GOT3 (cell line): Measurements from ENCODE around the gene WRAP73.

Experiments used
- DNase-seq: peaks from one replicate; lab custom pipeline; 2025; ENCODE audit warnings: mixed read lengths; lab: John Stamatoyannopoulos, UW

Gene WRAP73, protein sequence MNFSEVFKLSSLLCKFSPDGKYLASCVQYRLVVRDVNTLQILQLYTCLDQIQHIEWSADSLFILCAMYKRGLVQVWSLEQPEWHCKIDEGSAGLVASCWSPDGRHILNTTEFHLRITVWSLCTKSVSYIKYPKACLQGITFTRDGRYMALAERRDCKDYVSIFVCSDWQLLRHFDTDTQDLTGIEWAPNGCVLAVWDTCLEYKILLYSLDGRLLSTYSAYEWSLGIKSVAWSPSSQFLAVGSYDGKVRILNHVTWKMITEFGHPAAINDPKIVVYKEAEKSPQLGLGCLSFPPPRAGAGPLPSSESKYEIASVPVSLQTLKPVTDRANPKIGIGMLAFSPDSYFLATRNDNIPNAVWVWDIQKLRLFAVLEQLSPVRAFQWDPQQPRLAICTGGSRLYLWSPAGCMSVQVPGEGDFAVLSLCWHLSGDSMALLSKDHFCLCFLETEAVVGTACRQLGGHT

DNA sequence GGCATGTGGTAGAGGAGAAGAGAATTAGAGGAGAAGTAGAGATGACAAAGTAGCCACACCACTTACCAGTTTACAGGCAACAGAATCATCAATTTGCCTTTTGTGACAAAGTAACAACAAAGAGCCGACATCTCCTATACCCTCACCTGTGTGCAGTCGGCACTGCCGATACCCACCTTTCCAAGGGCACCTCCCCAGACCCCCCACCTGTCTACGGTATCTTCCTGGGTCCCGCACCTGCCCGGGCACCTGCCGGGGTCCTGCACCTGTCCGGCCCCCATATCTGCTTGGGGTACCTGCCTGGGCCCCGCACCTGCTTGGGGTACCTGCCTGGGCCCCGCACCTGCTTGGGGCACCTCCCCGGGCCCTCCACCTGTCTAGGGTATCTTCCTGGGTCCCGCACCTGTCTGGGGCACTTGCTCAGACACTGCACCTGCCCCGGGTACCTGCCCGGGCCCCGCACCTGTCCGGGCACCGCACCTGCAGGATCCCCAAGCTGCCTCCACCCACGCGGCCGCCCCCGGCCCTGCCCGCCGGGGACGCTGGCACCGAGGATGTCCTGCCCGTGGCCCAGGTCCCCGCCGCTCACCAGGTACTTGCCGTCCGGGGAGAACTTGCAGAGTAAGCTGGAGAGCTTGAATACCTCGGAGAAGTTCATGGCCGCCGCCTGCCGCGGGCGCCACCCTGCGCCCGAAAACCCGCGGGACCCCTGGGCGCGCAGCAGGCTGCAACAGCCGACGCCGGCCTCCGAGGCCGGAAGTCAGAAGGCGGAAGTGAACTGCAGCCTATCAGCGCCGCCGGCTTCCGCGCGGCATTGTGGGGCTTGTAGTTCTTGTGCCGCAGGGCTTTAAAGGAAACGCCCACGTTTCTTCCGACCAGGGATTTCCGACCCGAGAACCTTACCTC lies at the start of gene WRAP73:
Gene WRAP73 (minus strand): TSS at position 762 of the 906 bp plus-strand sequence. CDS start 104 bp downstream, at position 658.
- DNase-seq, result peak; percentile 48

DNA sequence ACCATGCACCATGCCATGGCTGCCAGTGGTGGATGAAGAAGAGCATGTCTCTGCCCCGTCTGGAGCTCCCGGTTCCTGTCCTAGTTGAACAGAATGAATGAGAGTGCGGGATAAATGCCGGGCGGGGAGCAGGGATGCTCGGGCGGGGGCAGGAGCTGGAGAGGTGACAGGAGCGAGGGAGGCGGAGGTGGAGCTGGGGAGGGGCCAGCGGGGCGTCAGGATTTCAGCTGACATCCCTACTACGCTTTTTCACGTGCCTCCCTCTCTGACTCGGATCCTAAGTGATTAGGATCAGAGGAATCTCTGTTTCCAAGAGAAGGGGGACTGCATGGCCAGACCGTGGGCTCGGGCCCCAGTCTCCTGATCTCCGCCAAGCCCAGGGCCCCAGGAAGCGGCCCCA lies 49.7 kb upstream of the WRAP73 start:
- DNase-seq, result no peak

DNA sequence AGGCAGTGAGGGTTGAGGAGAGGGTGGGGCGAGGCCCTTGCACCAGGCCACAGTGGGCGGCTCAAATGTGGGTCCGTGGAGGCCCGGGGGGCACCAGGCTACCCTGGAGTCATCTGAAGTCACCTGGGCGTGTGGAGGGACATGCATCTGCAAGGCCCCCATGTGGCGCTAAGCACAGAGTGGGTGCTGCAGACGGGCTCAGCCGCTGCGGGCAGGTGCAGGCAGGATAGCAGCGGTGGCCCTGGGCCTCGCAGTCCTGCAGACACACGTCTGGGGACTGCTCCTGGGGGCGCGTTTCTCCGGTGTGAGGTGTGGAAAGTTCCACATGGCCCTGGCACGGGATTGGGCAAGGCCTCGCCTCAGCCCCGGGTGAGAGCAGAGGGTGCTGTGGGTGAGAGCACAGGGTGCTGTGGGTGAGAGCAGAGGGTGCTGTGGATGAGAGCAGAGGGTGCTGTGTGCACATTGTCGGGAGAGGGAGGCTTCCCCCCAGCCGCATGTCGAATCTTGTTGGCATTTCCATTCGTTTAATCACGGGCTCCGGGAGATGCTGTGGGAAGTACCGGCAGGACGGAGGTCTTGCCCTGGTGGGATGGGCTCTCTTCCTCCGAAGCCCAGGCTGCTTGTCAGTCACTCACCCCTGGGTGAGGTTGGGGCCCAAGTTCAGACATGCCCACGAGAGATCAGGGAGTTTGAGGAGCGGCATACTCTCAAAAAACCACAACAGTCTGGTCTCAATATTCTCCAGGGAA lies 48.9 kb upstream of the WRAP73 start:
- no peak for DNase-seq

DNA sequence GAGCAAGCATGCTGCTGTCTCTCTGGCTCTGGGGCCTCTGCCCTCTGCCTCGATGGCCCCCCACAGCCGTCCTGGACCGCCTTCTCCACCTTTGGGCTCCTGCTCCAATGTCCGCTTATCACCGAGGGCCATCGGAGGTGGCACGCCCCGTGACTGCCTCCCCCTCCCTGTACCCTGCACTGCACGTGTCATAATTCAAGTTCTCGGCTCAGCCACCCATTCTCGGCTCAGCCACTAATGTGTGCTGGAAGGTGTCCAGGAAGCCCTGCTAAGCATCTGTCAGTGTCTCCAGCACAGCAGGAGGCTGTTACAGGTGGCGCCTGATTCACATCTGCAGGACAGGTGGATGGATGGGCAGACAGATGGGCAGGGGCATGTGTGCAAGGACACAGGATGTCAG lies 47.9 kb upstream of the WRAP73 start:
- no peak for DNase-seq

DNA sequence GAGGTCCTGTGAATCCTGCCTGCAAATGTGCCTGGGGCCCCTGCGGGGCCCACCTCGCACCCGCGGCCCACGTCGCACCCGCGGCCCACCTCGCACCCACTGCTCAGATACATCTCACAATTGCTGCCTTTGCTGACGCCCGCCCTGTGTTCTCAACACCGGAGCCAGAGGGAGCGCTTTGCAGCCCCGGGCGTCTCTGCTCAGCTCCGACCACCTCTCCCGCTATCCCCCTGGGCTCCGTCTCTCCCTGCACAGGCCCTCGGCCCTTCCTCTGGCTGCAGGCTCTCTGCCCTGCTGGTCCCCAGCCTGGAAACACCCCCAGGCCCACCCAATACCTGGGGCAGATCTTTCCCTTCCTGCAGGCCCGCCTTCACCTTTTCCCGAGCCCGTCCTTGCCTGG lies 47.2 kb upstream of the WRAP73 start:
- DNase-seq, result no peak

DNA sequence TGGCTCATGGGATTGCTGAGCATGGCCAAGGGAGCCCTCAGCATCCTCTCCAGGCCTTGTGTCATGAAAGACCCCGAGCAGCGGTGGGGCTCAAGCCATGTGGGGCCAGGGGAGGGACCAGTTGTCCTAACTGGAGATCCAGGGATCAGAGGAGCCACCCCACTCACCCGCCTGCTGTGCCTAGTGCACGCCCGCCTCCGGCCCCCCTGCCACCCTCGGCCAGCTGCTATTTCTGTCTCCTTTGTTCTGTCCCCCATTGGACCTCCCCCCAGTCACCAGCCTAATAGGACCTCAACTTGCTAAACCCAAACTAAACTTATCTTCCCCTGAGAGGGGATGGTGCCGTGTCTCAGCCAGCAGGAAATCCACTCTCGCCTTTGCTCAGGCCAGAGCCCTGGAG lies 46.8 kb upstream of the WRAP73 start:
- no peak for DNase-seq

DNA sequence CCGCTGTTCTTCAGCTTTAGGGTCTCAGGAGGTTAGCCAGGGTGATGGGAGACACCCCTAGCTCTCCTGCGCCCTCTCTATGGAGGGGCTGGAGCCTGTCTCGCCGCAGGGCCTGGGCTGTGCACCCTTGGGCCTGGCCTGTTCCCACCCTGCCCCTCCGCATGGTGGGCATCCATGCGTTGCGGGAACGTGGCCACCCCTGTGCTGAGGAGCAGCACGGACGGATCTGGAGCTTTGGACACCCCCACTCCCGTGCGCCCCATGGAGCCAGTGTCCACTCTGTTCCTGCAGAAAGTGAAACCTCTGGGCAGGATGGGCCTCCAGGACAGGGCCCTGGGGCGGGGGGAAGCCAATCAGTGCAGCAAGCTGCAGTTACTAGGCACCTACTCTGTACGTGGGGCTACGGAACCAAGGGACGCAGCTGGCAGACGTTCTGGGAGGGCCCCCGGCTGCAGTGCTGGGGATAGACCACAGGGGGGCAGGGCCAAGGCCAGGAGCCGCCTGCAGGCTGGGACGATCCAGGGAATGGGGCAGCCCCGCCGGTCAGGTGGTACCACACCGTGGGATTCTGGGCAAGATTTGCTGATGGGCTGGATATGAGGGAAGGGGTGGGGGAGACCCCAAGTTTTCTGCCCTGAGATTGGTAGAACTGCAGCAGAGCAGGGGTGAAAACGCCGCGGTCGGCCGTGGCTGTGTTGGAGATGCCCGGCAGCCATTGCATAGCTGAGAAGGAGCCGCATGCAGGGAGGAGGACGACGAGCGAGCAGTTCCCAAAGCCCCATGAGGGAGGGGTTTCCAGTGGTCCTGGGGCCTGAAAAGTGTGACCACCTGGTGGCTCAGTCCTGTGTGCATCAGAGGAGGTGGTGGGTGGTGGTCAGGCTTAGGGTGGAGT lies 45.7 kb upstream of the WRAP73 start:
- no peak for DNase-seq

DNA sequence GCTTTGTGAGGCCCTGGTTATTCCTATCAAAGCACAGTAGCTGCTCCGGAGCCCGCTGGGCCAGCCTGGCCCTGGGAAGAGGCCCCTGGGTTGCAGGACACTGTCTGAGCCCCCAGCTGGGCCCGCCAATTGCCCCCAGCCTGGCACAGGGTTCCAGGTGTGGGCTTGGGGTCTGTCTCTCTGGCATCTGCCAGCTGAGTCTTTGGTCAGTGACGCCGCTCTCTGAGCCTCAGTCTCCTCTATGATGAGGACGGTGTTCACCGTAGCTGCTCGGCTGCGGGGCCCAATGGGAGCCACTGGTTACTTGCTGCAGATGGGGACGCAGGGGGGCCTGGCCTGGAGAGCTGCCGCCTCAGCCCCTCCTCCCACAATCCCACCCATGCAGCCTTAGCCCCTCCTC lies 43.4 kb upstream of the WRAP73 start:
- DNase-seq, result no peak

DNA sequence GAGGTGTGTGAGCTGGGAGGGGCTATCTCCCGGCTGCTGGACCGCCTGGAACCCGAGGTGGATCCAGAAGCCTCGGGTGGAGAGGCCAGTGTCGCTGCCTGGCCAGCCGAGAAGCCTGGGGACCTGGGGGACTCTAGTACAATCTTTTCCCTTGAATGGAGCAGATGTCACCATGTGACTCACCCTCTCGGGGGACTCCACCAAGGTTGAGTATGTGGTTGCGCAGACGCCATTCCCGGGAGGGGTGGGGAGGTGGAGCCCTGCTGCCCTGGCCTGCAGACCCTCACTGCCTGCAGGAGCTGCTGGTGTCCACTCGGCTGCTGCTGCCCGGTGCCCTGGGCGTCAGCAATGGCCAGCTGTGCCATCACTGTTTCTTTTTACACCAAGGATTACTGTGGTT lies 42.7 kb upstream of the WRAP73 start:
- DNase-seq, result no peak

DNA sequence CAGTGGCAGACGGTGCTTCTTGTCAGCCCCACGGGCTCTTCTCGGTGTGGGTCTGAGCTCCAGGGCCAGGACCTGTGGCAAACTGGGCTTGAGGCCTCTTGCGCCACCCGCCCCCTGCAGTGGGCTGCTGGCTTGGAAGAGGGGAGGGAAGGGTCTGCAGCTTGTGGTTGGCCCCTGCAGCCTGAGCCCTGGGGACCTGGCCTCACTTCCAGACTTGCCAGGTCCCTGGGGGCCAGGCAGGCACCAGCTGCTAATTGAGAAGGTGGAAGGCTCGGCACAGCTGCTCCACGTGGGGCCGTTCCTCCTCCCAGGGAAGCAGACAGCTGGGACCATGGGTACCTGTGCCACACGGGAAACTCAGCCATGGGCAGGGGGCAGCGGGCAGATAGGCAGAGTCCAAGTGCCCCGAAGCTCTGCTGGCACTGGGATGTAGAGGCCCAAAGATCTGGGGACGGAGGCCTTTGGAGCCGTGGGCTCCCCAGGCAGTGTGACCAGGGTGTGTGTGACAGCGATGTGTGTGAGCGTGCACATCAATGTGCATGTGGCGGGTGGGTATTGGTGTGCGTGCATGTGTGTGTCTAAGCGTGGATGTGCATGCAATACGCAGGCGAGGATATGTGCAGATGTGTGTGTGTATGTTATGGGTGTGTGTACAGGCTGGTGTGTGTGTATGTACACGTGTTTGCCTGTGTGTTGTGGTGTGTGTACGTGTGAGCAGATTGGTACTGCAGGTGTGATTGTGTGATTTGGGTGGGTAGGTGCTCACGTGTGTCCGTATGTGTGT lies 41.7 kb upstream of the WRAP73 start:
- DNase-seq, result no peak

DNA sequence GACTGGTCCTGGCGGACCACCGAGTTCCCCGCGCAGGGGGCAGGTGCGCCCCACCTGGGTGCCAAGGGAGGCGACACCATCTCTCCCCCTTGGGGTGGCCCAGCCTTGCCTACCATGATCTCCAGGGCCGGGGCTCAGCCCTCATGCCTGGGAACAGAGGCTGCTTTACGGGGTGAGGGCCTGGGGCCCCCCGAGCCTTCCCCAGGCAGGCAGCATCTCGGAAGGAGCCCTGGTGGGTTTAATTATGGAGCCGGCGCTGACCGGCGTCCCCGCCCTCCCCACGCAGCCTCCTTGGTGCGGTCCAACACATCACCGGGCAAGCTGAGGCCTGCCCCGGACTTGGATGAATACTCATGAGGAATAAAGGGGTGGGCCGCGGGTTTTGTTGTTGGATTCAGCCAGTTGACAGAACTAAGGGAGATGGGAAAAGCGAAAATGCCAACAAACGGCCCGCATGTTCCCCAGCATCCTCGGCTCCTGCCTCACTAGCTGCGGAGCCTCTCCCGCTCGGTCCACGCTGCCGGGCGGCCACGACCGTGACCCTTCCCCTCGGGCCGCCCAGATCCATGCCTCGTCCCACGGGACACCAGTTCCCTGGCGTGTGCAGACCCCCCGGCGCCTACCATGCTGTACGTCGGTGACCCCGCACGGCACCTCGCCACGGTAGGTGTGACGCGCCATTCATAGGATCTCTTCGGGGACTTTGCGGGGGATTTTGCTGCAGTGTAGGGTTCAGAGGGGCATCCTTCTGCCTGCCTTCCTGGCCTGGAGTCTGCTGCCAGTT lies 40.6 kb upstream of the WRAP73 start:
- no peak for DNase-seq

DNA sequence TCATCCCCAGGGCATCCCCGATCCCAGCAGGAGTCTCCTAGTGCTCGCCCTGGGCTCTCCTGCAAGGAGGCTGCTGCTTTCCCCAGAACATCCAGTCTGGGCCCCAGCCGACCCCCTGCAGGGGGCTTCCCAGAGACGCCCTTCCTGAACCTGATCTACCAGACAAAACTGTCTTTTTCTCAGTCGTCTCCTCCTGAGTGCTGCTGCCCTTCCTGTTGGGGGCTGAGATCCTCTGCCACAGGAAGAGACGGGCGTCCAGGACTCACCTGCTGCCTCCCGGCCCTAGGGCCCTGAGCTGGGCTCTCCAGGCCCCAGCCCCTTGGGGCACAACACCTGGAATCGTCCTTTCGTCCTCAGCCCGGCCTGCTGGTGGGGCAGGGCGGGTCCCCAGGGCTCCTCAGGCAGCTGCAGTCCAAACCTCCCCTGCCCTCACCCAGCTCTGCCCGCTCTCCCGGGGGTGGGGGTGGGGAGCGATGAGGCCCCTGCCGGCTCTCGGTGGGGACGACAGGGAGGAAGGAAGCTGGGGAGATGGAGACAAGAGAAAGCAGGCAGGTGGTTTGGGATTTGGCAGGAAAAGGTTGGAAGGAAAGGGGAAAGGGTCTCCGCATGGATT lies 39.3 kb upstream of the WRAP73 start:
- no peak for DNase-seq

DNA sequence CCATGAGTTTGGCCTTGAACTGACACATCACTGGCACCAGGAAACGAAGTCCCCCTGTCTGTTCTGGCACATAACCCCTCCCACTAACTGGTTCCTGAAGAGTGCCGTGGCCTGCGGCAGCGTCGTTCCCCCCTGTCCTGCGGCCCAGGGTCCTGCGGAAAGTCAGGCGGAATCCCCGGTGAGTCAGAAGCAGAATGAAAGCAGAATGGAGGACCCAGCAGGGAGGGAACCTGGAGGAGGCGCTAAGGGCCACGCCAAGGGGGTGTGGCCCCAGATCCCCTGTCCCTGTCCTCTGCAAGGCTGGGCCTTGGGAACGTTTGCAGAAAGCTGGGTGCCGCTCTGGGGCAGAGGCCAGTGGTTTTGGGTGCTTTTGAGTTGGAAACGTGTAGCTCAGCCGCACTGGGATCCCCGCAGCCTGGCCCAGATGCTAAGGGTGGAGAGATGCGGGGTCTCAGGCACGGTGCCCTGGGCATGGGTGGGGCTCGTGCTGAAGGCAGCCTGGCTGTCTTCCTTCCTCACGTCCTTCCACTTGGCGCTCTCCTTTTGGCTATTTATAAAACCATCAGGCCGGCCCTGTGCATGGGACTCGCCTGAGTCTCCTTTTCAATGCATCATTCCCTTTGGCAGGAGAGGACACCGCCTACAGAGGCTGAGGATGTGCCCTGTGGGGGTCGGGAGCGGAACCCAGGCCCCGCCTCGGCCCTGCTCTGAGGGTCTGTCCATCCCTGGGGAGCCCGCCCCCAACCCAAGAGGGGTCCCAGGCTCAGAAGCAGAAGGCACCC lies 38.6 kb upstream of the WRAP73 start:
- DNase-seq, result no peak

DNA sequence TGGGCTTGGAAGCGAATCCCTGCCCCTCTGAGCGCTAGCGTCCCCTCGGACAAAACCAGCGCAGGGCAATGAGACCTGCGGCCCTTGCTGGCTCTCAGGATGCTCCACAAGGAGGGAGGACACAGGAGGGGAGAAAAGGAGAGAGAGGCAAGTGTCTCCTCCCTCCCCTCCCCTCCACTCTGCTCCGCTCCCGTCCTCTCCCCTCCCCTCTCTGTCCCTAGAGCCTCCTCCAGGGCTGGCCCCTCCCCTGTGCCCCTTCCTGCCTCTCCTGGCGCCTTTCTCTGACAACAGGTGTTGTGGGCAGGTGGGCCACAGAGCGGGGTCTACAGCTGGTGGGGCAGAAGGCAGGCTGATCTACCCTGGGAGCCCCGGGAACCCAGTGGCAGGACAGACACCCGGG lies 37.6 kb upstream of the WRAP73 start:
- DNase-seq, result no peak

DNA sequence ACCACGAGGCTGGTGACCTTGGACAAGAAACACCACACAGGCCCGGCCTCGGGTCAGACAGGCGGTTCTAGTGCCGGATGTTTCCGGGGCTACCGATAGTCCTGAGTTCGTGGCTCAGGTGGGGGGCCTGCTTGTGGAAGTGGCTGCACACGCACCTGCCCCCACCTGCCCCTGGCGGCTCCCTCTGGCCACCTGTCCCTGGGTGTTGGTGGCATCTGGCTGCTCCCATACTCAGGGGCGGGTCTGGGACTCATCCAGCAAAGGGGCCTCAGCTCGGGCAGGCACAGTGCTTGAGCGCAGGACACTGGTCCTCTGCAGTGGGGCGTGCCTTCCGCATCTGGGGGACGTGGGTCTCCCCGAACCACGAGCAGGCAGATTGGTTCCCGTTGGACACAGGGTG lies 36.0 kb upstream of the WRAP73 start:
- DNase-seq, result no peak

DNA sequence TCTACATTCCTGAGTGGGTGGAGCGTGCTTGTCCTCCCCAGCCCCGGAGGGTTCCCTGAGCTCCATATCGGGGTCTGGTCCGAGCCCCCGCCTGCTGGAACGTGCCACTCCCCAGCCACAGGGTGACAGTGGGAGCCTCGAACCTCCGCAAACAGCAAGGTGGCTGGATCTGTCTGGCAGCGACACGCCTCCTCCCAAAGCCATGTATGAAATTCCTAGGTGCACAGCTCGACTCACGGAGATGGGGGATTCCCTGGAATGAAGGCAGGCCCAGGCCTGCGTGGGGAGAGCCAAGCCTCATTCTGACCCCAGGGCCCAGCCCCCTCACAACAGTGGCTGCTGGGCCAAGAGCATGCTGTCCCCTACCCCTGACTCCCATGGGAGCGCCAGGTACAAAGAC lies 35.3 kb upstream of the WRAP73 start:
- DNase-seq, result no peak

DNA sequence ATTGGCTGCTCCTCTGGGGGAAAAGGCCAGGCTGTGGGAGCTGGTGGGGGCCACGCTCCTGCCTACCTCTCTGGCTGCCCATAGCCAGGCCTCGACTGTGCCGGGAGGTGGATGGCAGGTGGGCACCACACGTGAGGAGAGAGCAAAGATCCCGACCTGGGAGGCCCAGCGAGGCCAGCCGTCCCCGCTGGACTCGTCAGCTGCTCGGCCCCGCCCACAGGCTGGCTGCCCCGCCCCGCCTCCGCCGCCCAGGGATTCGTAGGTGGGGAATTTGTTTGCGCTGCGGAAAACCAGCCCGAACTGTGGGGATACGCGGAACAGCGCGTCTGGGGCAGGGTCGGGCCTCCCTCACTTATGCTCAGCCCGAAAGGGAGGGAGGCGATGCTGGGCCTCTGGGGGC lies 34.1 kb upstream of the WRAP73 start:
- DNase-seq, result no peak

DNA sequence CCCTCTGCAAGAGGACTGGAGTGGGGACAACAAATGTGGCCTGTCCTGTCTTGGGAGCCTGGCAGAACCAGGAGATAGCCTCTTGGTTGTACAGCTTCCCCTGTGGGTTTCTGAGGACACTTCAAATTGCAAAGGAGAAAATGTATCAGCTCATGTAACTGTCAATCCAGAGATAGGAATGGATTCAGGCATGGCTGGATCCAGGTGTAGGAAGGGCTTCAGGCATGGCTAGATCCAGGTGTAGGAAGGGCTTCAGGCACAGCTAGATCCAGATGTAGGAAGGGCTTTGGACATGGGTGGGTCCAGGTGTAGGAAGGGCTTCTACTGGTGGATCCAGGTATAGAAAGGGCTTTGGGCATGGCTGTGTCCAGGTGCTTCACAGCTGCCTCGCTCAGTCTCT lies 33.3 kb upstream of the WRAP73 start:
- no peak for DNase-seq
